T-helper 17 cell (primary cell): ENCODE data around the gene GATAD1. TPM values are rescaled to one million over a fixed set of nuclear protein-coding genes. Genes with fewer than 3 reads are reported as not detected.
"Not testable (repeated sequence)": the region's sequence is repeated elsewhere in the genome, so short reads cannot be mapped to it uniquely, and the experiment has no call there.

Experiments used
- ATAC-seq: fragments of 150-1000 bp; cut with Tn5 transposase; 2 replicates; pipeline ENCODE4 v1.10.0; 2021; ENCODE audit warnings: mild to moderate bottlenecking, moderate library complexity
- DNase-seq, 3 donors: peaks; one replicate each; pipeline versions ENCODE4 v3.0.0 to v3.0.0-alpha.2; 2020 to 2021
- H3K9me3 ChIP-seq: one replicate; pipeline ENCODE4 v1.7.0; 2013; ENCODE audit warnings: low read length, mild to moderate bottlenecking; ENCODE audit not compliant: control insufficient read depth, poor library complexity, severe bottlenecking
- H3K27ac Mint-ChIP-seq: one replicate; pipeline ENCODE4 v1.8.0; 2022; ENCODE audit warnings: mild to moderate bottlenecking, moderate library complexity, mixed read lengths
- H3K27me3 Mint-ChIP-seq: one replicate; pipeline ENCODE4 v1.8.0; 2022; ENCODE audit warnings: mixed read lengths
- H3K36me3 Mint-ChIP-seq: one replicate; pipeline ENCODE4 v1.8.0; 2022; ENCODE audit warnings: low read depth, mixed read lengths
- H3K4me1 Mint-ChIP-seq: one replicate; pipeline ENCODE4 v1.8.0; 2022; ENCODE audit warnings: mild to moderate bottlenecking, mixed read lengths
- H3K4me3 Mint-ChIP-seq: one replicate; pipeline ENCODE4 v1.8.0; 2022; ENCODE audit warnings: mild to moderate bottlenecking, moderate library complexity, mixed read lengths
- total RNA-seq, 4 donors: library from RNA in 2 of 4; stranded (reverse) in 2 of 4; gene quantifications; one replicate each; pipeline ENCODE4 v1.2.3 and lab custom pipeline; 2022 to 2026

Gene GATAD1
- total RNA-seq, 2 donors from 2014 or later = 13.2 to 16.3 TPM

DNA sequence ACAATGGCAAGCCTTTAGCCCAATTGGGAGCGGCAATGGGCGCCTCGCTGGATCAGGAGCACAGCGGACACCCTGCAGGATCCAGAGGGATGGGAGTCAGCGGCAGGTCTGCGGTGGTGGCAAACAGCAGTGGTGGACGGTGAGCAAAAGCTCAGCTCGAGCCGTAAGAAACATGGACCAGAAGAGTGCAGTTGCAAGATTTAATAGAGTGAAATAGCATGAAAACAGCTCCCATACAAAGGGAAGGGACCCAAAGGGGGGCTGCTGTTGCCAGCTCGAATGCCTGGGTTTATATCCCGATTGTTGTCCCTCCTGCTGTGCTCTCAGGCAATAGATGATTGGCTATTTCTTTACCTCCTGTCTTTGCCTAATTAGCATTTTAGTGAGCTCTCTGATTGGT, 30.4 kb downstream of the GATAD1 start, which contains the start of gene ERVW-1:
Gene ERVW-1, minus strand, starts transcription at position 266 of the 400 bp plus-strand sequence. CDS start 7,565 bp downstream, outside the sequence.
- H3K27me3 Mint-ChIP-seq, H3K27ac Mint-ChIP-seq, H3K36me3 Mint-ChIP-seq, DNase-seq, ATAC-seq, H3K4me1 Mint-ChIP-seq, H3K4me3 Mint-ChIP-seq, H3K9me3 ChIP-seq: not testable (repeated sequence)

DNA sequence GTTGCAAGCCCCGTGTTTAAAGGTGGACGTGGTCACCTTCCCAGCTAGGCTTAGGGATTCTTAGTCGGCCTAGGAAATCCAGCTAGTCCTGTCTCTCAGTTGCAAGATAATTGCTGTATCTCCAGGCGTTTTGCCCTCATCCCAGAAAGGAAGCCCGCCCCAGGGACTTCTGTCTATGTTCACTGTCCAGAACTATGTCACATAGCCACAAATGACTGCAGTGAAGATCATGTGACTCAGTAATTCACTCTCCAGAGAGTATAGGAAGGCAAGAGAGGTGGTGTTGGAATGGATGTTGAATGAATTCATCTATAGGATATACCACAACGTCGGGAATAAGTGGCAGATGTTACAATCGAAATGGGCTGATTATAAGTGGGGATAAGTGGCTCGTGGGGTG, 30.8 kb downstream of the GATAD1 start:
- Mint-ChIP-seq H3K27ac (no peak overlapping the region), H3K36me3 (peaks cover 3% of the 10 kb centered on the region), H3K4me1 (no peaks in the 10 kb centered on the region), H3K4me3 (no peak overlapping the region), H3K27me3 (no peaks in the 10 kb centered on the region)
- no peak for DNase-seq
- no peak for ATAC-seq
- no peaks in the 10 kb centered on the region for H3K9me3 ChIP-seq

DNA sequence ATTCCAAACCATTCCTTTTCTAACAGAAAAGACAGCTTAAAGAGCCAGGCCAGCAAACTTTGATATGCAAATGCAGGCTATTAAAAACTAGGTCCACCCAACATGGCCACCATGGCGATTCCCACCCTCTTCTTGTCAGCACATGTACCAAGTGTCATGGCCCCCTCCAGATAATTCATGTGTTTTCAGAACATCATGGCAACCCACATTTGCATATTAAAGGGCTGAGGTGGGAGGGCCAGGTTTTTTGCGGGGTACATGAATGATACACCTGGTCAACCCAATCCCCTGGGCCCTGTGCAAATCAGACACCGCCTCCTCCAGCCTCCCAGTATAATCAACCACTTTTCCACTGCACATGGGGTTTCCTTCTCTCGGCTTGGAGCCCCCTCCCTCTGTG, 31.4 kb downstream of the GATAD1 start:
- Mint-ChIP-seq H3K4me1 (no peaks in the 10 kb centered on the region), H3K36me3 (peaks cover 3% of the 10 kb centered on the region)
- no peak for ATAC-seq

DNA sequence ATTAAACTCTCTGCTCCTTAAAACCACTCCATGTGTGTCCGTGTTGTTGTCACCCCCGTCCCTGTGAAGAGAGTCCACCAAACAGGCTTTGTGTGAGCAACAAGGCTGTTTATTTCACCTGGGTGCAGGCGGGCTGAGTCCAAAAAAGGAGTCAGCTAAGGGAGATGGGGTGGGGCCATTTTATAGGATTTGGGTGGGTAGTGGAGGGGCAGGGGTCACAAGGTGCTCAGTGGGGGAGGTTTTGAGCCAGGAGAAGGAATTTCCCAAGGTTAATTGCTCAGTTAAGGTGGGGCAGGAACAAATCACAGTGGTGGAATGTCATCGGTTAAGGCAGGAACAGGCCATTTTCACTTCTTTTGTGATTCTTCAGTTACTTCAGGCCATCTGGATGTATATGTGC, 31.9 kb downstream of the GATAD1 start:
- not testable (repeated sequence) for DNase-seq, ATAC-seq, H3K27ac Mint-ChIP-seq, H3K27me3 Mint-ChIP-seq, H3K4me3 Mint-ChIP-seq, H3K9me3 ChIP-seq, H3K4me1 Mint-ChIP-seq, H3K36me3 Mint-ChIP-seq

More for the DNA sequence above, 31.4 kb downstream of the GATAD1 start:
- no peak for DNase-seq
- no peak overlapping the region for H3K4me3 Mint-ChIP-seq
- no peaks in the 10 kb centered on the region for H3K9me3 ChIP-seq
- H3K27me3 Mint-ChIP-seq = no peaks in the 10 kb centered on the region
- no peak overlapping the region for H3K27ac Mint-ChIP-seq

DNA sequence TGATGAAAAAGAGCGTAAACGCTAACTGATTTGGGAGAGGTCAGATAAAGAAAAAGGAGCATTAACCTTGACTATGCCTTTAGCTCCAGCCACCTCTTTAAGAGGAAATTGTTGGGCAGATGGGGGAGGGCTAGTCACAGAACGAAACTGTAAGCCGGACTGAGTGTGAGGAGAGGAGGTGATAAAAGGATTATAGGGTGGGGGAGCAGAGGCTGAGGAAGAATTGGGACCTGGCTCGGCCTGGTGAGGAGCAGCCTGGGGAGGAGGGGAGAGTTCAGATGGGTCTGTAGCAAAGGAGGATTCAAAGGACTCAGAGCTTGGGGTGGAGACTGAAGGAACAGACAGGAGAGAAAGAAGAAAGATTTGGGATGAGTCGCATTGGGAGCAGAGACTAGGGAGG, 36.3 kb downstream of the GATAD1 start:
- H3K36me3 Mint-ChIP-seq, H3K27ac Mint-ChIP-seq, H3K4me1 Mint-ChIP-seq, ATAC-seq, H3K4me3 Mint-ChIP-seq, H3K27me3 Mint-ChIP-seq, DNase-seq, H3K9me3 ChIP-seq: not testable (repeated sequence)

- not testable (repeated sequence) for H3K36me3 Mint-ChIP-seq, H3K4me3 Mint-ChIP-seq, H3K4me1 Mint-ChIP-seq, DNase-seq, H3K27me3 Mint-ChIP-seq, ATAC-seq, H3K9me3 ChIP-seq, H3K27ac Mint-ChIP-seq
These were observed 36.9 kb downstream of the GATAD1 start for GRCh38 chr7:92484226-92484625.

- Mint-ChIP-seq H3K27ac (no peak overlapping the region), H3K36me3 (peaks cover 2% of the 10 kb centered on the region), H3K4me1 (no peaks in the 10 kb centered on the region), H3K27me3 (no peaks in the 10 kb centered on the region), H3K4me3 (no peak overlapping the region)
- ATAC-seq = no peak
- H3K9me3 ChIP-seq = no peaks in the 10 kb centered on the region
- no peak for DNase-seq
These were observed 38.1 kb downstream of the GATAD1 start for GRCh38 chr7:92485267-92485892.

DNA sequence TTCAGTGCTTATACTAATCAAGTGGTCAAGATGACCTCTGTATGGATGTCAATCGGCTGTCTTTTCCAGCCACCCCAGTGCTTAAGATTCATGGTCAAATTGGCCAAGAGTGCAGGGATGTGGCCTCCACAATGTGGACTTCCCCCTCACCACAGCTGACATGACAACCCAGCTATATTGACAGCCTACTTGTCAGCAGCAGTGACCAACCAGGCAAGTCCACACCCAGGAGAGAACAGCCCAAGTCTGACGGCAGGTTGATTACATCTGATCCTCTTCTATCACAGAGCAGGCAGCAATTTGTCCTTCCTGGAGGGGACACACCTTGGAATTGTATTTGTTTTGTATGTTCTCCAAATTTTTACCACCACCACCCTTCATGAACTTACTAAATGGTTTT, 38.7 kb downstream of the GATAD1 start:
- no peaks in the 10 kb centered on the region for H3K27me3 Mint-ChIP-seq
- H3K36me3 Mint-ChIP-seq = peaks cover 2% of the 10 kb centered on the region
- H3K4me3 Mint-ChIP-seq = no peak overlapping the region
- DNase-seq (no peak), ATAC-seq (no peak)
- H3K4me1 Mint-ChIP-seq = no peaks in the 10 kb centered on the region
- no peak overlapping the region for H3K27ac Mint-ChIP-seq
- H3K9me3 ChIP-seq = no peaks in the 10 kb centered on the region

DNA sequence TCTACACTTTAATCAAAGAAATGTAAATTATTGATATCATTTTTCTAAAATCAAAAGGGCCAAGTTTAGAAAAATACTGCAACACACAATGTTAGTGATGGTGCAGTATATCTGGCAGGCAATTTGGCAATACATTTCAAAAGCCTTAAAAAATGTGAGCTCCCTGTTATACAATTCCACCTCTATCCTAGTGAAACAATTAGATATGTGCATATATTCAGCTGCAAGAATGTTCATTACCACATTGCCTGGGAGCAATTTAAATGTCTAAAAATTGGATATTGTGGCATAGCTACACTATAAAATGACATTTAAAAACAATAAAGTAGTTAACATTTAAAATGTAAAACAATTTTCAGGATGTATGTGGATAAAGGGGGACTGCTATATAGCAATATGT, 40.5 kb downstream of the GATAD1 start:
- Mint-ChIP-seq H3K4me3 (no peak overlapping the region), H3K27me3 (no peaks in the 10 kb centered on the region), H3K36me3 (peaks cover 2% of the 10 kb centered on the region), H3K27ac (no peak overlapping the region), H3K4me1 (no peaks in the 10 kb centered on the region)
- DNase-seq (no peak), ATAC-seq (no peak)
- no peaks in the 10 kb centered on the region for H3K9me3 ChIP-seq

GRCh38 chr7:92489634-92490033, 42.4 kb downstream of the GATAD1 start:
- H3K9me3 ChIP-seq = no peaks in the 10 kb centered on the region
- Mint-ChIP-seq H3K27ac (no peak overlapping the region), H3K4me3 (no peak overlapping the region), H3K36me3 (peaks cover 2% of the 10 kb centered on the region), H3K27me3 (no peaks in the 10 kb centered on the region), H3K4me1 (no peaks in the 10 kb centered on the region)
- DNase-seq = no peak
- ATAC-seq = no peak

GRCh38 chr7:92496876-92497275, 49.6 kb downstream of the GATAD1 start:
- Mint-ChIP-seq H3K4me3 (peak overlapping the region; percentile 41), H3K36me3 (peaks cover 16% of the 10 kb centered on the region), H3K27me3 (no peaks in the 10 kb centered on the region), H3K4me1 (peaks cover 6% of the 10 kb centered on the region), H3K27ac (no peak overlapping the region)
- no peaks in the 10 kb centered on the region for H3K9me3 ChIP-seq
- DNase-seq (no peak), ATAC-seq (no peak)

DNA sequence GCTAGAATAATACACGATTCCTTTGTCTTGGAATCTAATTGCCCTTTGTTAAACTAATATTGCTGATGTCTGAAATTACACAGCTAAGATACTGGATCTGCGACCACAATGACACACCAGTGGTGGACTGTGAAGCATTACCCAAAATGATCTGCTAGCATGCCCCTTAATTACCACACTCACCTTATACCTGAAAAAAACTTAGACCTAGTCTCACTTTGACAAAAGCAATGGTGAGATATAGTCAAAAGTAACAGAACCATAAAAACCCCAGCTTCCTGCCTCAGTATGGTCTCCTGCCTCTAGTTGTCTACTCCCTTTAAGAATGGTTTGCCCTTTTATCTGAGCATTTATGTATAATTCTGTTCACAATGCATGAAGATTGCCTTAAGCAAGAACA, 51.3 kb downstream of the GATAD1 start:
- Mint-ChIP-seq H3K27ac (no peak overlapping the region), H3K36me3 (peaks cover 16% of the 10 kb centered on the region)

GRCh38 chr7:92503767-92504166, 56.5 kb downstream of the GATAD1 start:
- H3K27me3 Mint-ChIP-seq = no peaks in the 10 kb centered on the region
- H3K9me3 ChIP-seq = no peaks in the 10 kb centered on the region
- peaks cover 16% of the 10 kb centered on the region for H3K36me3 Mint-ChIP-seq
- H3K4me1 Mint-ChIP-seq = peaks cover 11% of the 10 kb centered on the region
- no peak overlapping the region for H3K4me3 Mint-ChIP-seq
- ATAC-seq (no peak), DNase-seq (no peak)
- no peak overlapping the region for H3K27ac Mint-ChIP-seq

More for the DNA sequence above, 51.3 kb downstream of the GATAD1 start:
- Mint-ChIP-seq H3K4me1 (peaks cover 6% of the 10 kb centered on the region), H3K27me3 (no peaks in the 10 kb centered on the region), H3K4me3 (no peak overlapping the region)
- ATAC-seq (no peak), DNase-seq (no peak)
- H3K9me3 ChIP-seq = no peaks in the 10 kb centered on the region

DNA sequence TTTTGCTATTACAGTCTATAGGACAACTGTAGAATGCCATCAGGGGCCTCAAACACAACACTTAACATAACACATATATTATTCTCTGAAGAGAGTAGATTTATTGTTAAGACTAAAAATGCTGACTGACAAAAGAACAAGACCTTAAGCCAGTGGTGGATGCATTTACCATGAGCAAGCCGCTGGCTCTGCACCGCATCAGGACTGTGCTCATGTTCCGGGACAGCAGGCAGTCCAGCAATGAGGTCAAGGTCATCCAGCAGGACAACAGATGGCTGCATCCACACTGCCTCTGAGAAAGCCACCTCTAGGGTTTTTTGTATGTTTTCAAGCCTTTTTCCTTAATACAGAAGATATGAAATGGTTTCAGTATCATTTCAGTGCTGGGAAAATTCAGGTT, 57.3 kb downstream of the GATAD1 start:
- no peak overlapping the region for H3K4me3 Mint-ChIP-seq
- H3K36me3 Mint-ChIP-seq = peaks cover 12% of the 10 kb centered on the region
- no peaks in the 10 kb centered on the region for H3K9me3 ChIP-seq
- ATAC-seq = no peak
- no peak for DNase-seq
- H3K27me3 Mint-ChIP-seq = no peaks in the 10 kb centered on the region
- H3K4me1 Mint-ChIP-seq = peaks cover 11% of the 10 kb centered on the region
- H3K27ac Mint-ChIP-seq = no peak overlapping the region
